WTC11 (cell line): ENCODE data around the gene MRC1.

Experiments
- CBFB ChIP-seq: sonication (generic); formaldehyde crosslinking; IDR thresholded peaks from 2 replicates; pipeline ENCODE4 v1.8.1; 2022; ENCODE audit warnings: mild to moderate bottlenecking, low read depth, missing genetic modification reagents
- FOXK1 ChIP-seq: sonication (generic); formaldehyde crosslinking; IDR thresholded peaks from 2 replicates; pipeline ENCODE4 v1.8.0; 2022; ENCODE audit warnings: mild to moderate bottlenecking, moderate library complexity, missing genetic modification reagents
- MXD4 ChIP-seq: fragments of 250-450 bp; sonication (Bioruptor Pico); IDR thresholded peaks from 2 replicates; pipeline ENCODE4 v1.8.0; 2021; ENCODE audit warnings: mild to moderate bottlenecking, moderate library complexity, borderline replicate concordance
- SMAD4 ChIP-seq: sonication (generic); formaldehyde crosslinking; IDR thresholded peaks from 2 replicates; pipeline ENCODE4 v1.8.0; 2022; ENCODE audit warnings: mild to moderate bottlenecking, missing genetic modification reagents
- TP53 ChIP-seq: sonication (generic); formaldehyde crosslinking; IDR thresholded peaks from 2 replicates; pipeline ENCODE4 v1.8.1; 2023; ENCODE audit warnings: mild to moderate bottlenecking, missing genetic modification reagents
- ZNF121 ChIP-seq: sonication (generic); formaldehyde crosslinking; IDR thresholded peaks from 2 replicates; pipeline ENCODE4 v1.8.0; 2023; ENCODE audit warnings: missing genetic modification reagents
- ZNF138 ChIP-seq: sonication (generic); formaldehyde crosslinking; conservative IDR thresholded peaks from 2 replicates; pipeline ENCODE4 v1.8.1; 2022; ENCODE audit warnings: mild to moderate bottlenecking, moderate library complexity, missing genetic modification reagents
- ZNF671 ChIP-seq: fragments of 250-450 bp; sonication (Bioruptor Pico); IDR thresholded peaks from 2 replicates; pipeline ENCODE4 v1.8.0; 2021; ENCODE audit warnings: mild to moderate bottlenecking
- TF ChIP-seq, protein P1 (sequence below): fragments of 200-600 bp; IDR thresholded peaks from 2 replicates; pipeline ENCODE4 v1.8.0; 2022; ENCODE audit warnings: antibody characterized with exemption
- TF ChIP-seq, protein P2 (sequence below): sonication (generic); formaldehyde crosslinking; IDR thresholded peaks from 2 replicates; pipeline ENCODE4 v1.8.1; 2022; ENCODE audit warnings: low read depth, missing genetic modification reagents, borderline replicate concordance
- TF ChIP-seq, protein P3 (sequence below): sonication (generic); formaldehyde crosslinking; IDR thresholded peaks from 2 replicates; pipeline ENCODE4 v1.8.1; 2023; ENCODE audit warnings: mild to moderate bottlenecking, moderate library complexity, missing genetic modification reagents
- TF ChIP-seq, protein P4 (sequence below): sonication (generic); formaldehyde crosslinking; IDR thresholded peaks from 2 replicates; pipeline ENCODE4 v1.8.0; 2023; ENCODE audit warnings: mild to moderate bottlenecking, missing genetic modification reagents
- TF ChIP-seq, protein P5 (sequence below): sonication (generic); formaldehyde crosslinking; IDR thresholded peaks from 2 replicates; pipeline ENCODE4 v1.8.0; 2022; ENCODE audit warnings: mild to moderate bottlenecking, missing genetic modification reagents
- TF ChIP-seq, protein P6 (sequence below): sonication (generic); formaldehyde crosslinking; IDR thresholded peaks from 2 replicates; pipeline ENCODE4 v1.8.1; 2022; ENCODE audit warnings: missing genetic modification reagents, borderline replicate concordance

DNA sequence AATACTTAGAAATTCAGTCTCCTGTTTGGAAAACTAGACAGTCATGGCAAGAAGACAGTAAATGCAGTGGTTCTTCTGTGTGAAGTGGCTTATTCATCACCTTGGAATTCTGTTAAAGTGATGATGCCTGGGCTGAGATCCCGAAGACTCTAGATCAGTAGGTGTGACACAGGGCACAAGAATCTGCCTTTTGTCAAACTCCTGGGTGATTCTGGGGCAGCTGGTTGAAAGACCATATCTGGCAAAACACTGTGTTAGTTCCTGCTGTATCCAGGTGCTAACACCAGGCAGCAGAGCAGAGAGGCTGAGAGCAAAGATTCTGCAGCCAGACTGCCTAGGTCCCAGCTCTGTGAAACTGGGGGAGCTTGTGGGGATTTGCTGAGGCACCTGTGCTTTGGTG is 26.5 kb downstream of the MRC1 start:
- TF ChIP-seq, protein P1, sequence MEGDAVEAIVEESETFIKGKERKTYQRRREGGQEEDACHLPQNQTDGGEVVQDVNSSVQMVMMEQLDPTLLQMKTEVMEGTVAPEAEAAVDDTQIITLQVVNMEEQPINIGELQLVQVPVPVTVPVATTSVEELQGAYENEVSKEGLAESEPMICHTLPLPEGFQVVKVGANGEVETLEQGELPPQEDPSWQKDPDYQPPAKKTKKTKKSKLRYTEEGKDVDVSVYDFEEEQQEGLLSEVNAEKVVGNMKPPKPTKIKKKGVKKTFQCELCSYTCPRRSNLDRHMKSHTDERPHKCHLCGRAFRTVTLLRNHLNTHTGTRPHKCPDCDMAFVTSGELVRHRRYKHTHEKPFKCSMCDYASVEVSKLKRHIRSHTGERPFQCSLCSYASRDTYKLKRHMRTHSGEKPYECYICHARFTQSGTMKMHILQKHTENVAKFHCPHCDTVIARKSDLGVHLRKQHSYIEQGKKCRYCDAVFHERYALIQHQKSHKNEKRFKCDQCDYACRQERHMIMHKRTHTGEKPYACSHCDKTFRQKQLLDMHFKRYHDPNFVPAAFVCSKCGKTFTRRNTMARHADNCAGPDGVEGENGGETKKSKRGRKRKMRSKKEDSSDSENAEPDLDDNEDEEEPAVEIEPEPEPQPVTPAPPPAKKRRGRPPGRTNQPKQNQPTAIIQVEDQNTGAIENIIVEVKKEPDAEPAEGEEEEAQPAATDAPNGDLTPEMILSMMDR, result no peak
- TF ChIP-seq MXD4 (CRISPR knock-in tag) (no peak), CBFB (CRISPR knock-in tag) (no peak), TP53 (no peak), ZNF138 (CRISPR knock-in tag) (no peak), FOXK1 (no peak), ZNF671 (no peak), ZNF121 (CRISPR knock-in tag) (no peak), SMAD4 (CRISPR knock-in tag) (no peak)
- TF ChIP-seq, protein P2, sequence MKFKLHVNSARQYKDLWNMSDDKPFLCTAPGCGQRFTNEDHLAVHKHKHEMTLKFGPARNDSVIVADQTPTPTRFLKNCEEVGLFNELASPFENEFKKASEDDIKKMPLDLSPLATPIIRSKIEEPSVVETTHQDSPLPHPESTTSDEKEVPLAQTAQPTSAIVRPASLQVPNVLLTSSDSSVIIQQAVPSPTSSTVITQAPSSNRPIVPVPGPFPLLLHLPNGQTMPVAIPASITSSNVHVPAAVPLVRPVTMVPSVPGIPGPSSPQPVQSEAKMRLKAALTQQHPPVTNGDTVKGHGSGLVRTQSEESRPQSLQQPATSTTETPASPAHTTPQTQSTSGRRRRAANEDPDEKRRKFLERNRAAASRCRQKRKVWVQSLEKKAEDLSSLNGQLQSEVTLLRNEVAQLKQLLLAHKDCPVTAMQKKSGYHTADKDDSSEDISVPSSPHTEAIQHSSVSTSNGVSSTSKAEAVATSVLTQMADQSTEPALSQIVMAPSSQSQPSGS, result no peak
- TF ChIP-seq, protein P3, sequence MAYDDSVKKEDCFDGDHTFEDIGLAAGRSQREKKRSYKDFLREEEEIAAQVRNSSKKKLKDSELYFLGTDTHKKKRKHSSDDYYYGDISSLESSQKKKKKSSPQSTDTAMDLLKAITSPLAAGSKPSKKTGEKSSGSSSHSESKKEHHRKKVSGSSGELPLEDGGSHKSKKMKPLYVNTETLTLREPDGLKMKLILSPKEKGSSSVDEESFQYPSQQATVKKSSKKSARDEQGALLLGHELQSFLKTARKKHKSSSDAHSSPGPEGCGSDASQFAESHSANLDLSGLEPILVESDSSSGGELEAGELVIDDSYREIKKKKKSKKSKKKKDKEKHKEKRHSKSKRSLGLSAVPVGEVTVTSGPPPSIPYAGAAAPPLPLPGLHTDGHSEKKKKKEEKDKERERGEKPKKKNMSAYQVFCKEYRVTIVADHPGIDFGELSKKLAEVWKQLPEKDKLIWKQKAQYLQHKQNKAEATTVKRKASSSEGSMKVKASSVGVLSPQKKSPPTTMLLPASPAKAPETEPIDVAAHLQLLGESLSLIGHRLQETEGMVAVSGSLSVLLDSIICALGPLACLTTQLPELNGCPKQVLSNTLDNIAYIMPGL, result no peak
- TF ChIP-seq, protein P4, sequence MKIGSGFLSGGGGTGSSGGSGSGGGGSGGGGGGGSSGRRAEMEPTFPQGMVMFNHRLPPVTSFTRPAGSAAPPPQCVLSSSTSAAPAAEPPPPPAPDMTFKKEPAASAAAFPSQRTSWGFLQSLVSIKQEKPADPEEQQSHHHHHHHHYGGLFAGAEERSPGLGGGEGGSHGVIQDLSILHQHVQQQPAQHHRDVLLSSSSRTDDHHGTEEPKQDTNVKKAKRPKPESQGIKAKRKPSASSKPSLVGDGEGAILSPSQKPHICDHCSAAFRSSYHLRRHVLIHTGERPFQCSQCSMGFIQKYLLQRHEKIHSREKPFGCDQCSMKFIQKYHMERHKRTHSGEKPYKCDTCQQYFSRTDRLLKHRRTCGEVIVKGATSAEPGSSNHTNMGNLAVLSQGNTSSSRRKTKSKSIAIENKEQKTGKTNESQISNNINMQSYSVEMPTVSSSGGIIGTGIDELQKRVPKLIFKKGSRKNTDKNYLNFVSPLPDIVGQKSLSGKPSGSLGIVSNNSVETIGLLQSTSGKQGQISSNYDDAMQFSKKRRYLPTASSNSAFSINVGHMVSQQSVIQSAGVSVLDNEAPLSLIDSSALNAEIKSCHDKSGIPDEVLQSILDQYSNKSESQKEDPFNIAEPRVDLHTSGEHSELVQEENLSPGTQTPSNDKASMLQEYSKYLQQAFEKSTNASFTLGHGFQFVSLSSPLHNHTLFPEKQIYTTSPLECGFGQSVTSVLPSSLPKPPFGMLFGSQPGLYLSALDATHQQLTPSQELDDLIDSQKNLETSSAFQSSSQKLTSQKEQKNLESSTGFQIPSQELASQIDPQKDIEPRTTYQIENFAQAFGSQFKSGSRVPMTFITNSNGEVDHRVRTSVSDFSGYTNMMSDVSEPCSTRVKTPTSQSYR (CRISPR knock-in tag), result no peak
- TF ChIP-seq, protein P5, sequence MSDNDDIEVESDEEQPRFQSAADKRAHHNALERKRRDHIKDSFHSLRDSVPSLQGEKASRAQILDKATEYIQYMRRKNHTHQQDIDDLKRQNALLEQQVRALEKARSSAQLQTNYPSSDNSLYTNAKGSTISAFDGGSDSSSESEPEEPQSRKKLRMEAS (CRISPR knock-in tag), result no peak
- TF ChIP-seq, protein P6, sequence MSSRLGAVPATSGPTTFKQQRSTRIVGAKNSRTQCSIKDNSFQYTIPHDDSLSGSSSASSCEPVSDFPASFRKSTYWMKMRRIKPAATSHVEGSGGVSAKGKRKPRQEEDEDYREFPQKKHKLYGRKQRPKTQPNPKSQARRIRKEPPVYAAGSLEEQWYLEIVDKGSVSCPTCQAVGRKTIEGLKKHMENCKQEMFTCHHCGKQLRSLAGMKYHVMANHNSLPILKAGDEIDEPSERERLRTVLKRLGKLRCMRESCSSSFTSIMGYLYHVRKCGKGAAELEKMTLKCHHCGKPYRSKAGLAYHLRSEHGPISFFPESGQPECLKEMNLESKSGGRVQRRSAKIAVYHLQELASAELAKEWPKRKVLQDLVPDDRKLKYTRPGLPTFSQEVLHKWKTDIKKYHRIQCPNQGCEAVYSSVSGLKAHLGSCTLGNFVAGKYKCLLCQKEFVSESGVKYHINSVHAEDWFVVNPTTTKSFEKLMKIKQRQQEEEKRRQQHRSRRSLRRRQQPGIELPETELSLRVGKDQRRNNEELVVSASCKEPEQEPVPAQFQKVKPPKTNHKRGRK (CRISPR knock-in tag), result no peak
